HepG2 (cell line): ENCODE data around the gene SIK3. TPM values are rescaled to one million over a fixed set of nuclear protein-coding genes. Genes with fewer than 3 reads are reported as not detected.

Experiments used
- ATAC-seq: fragments of 200-7000 bp; cut with Tn5 transposase; 3 replicates; pipeline ENCODE4 v1.9.1; 2020; ENCODE audit warnings: mild to moderate bottlenecking, moderate library complexity
- BruUV-seq: library from RNA; stranded (reverse); fragments of 400-500 nt; replicated peaks from 2 replicates; lab custom pipeline; 2021; lab: Mats Ljungman, UMichigan
- CTCF ChIA-PET: fragments of 300-600 bp; formaldehyde crosslinking; extraction: SDS; loops from one replicate; lab custom pipeline; 2021; ENCODE audit warnings: low total read pairs, inconsistent platforms, low intra/inter-chr PET ratio; lab: Yijun Ruan, JAX
- POLR2A ChIA-PET: fragments of 350-600 bp; sonication (Branson Sonifier 250); formaldehyde crosslinking; loops from one replicate; lab custom pipeline; 2020; ENCODE audit warnings: antibody characterized with exemption, inconsistent platforms; lab: Yijun Ruan, JAX
- DNase-seq: peaks from one replicate; pipeline ENCODE4 v3.0.0-alpha.2; 2015; ENCODE audit warnings: low spot score
- FAIRE-seq: peaks from 3 replicates; lab custom pipeline; 2011; peaks lifted over from hg19 to GRCh38; lab: Jason Lieb, UNC
- H2AFZ ChIP-seq: one replicate; pipeline ENCODE4 v1.6.1; 2011; ENCODE audit warnings: low read length, inconsistent platforms
- H3K27ac ChIP-seq: fragments of 300-600 bp; 3 replicates; pipeline ENCODE4 v1.8.0; 2011; ENCODE audit warnings: mixed run types, mild to moderate bottlenecking, mixed read lengths, low read length, inconsistent platforms; ENCODE audit not compliant: insufficient read depth; ENCODE audit errors: extremely low read length
- H3K27me3 ChIP-seq, 2 experiments: fragments of 200-600 bp in 1 of 2; 2 replicates in 1 of 2; 3 replicates in 1 of 2; pipeline versions ENCODE4 v1.6.0 to v1.8.0; 2011; ENCODE audit warnings: low read length in 2 of 2, mild to moderate bottlenecking in 2 of 2, moderate library complexity in 2 of 2, inconsistent platforms in 1 of 2; ENCODE audit not compliant: insufficient read depth in 2 of 2, control insufficient read depth in 1 of 2
- H3K36me3 ChIP-seq, 2 experiments: fragments of 200-600 bp in 1 of 2; replicated peaks in 1 of 2; 2 replicates in 1 of 2; 3 replicates in 1 of 2; pipeline versions ENCODE4 v1.5.1 to v1.8.0; 2011; ENCODE audit warnings: low read length in 2 of 2, inconsistent platforms in 1 of 2; ENCODE audit not compliant: insufficient read depth in 2 of 2, control insufficient read depth in 1 of 2
- H3K4me1 ChIP-seq: 2 replicates; pipeline ENCODE4 v1.5.1; 2012; ENCODE audit warnings: low read length, inconsistent platforms; ENCODE audit not compliant: insufficient read depth
- H3K4me2 ChIP-seq: 2 replicates; pipeline ENCODE4 v1.6.0; 2011; ENCODE audit warnings: low read depth, low read length, inconsistent platforms
- H3K4me3 ChIP-seq, 3 experiments: fragments of 200-600 bp in 1 of 3; sonication (generic), shearing (Covaris generic) in 1 of 3; replicated peaks in 1 of 3; 2 replicates each; pipeline ENCODE4 v1.5.1; 2011 to 2016; ENCODE audit warnings: low read length in 3 of 3, inconsistent platforms in 2 of 3, low read depth in 2 of 3, mild to moderate bottlenecking in 2 of 3, control low read depth in 1 of 3, mixed read lengths in 1 of 3; ENCODE audit not compliant: insufficient read depth in 1 of 3
- H3K79me2 ChIP-seq: one replicate; pipeline ENCODE4 v1.6.1; 2011; ENCODE audit warnings: low read length, inconsistent platforms; ENCODE audit not compliant: insufficient read depth
- H3K9ac ChIP-seq: 2 replicates; pipeline ENCODE4 v1.6.0; 2011; ENCODE audit warnings: mild to moderate bottlenecking, low read depth, low read length, inconsistent platforms; ENCODE audit not compliant: insufficient read depth
- H3K9me3 ChIP-seq: 2 replicates; pipeline ENCODE4 v1.5.1; 2012; ENCODE audit warnings: mild to moderate bottlenecking, low read length
- H4K20me1 ChIP-seq: 2 replicates; pipeline ENCODE4 v1.6.0; 2011; ENCODE audit warnings: inconsistent platforms, mild to moderate bottlenecking, low read length, moderate library complexity; ENCODE audit not compliant: insufficient read depth
- CAMTA2 ChIP-seq: sonication (generic); formaldehyde crosslinking; IDR thresholded peaks from 2 replicates; pipeline ENCODE4 v1.4.0; 2020; ENCODE audit warnings: mild to moderate bottlenecking, missing genetic modification reagents, borderline replicate concordance
- CREM ChIP-seq, 2 experiments: sonication (generic) in 1 of 2; formaldehyde crosslinking in 1 of 2; IDR thresholded peaks; 2 replicates each; pipeline versions ENCODE4 v1.4.0 to v1.6.1; 2016 to 2020; ENCODE audit warnings: antibody characterized with exemption in 1 of 2, mild to moderate bottlenecking in 1 of 2, missing genetic modification reagents in 1 of 2
- IKZF1 ChIP-seq: fragments of 450-650 bp; IDR thresholded peaks from 2 replicates; pipeline ENCODE4 v1.7.1; 2016
- KLF11 ChIP-seq: IDR thresholded peaks from 2 replicates; pipeline ENCODE4 v1.6.1; 2016; ENCODE audit warnings: missing compliant biosample characterization
- NR2F2 ChIP-seq: IDR thresholded peaks from 2 replicates; pipeline ENCODE4 v1.6.1; 2012; ENCODE audit warnings: low read depth, inconsistent platforms, borderline replicate concordance
- PCBP2 ChIP-seq: fragments of 200-400 bp; formaldehyde crosslinking; optimal IDR thresholded peaks from 2 replicates; pipeline ENCODE3; 2018; ENCODE audit warnings: low read length, low read depth; ENCODE audit not compliant: poor library complexity, severe bottlenecking
- RBM22 ChIP-seq: fragments of 200-400 bp; formaldehyde crosslinking; optimal IDR thresholded peaks from 2 replicates; pipeline ENCODE3; 2017; ENCODE audit warnings: mild to moderate bottlenecking, low read length, moderate library complexity
- TRAFD1 ChIP-seq: sonication (generic); formaldehyde crosslinking; IDR thresholded peaks from 2 replicates; pipeline ENCODE4 v1.5.1; 2020; ENCODE audit warnings: missing genetic modification reagents, mild to moderate bottlenecking, borderline replicate concordance
- ZBTB49 ChIP-seq: sonication (generic); formaldehyde crosslinking; IDR thresholded peaks from 2 replicates; pipeline ENCODE4 v1.4.0; 2020; ENCODE audit warnings: missing genetic modification reagents, borderline replicate concordance
- ZFY ChIP-seq: sonication (generic); formaldehyde crosslinking; IDR thresholded peaks from 2 replicates; pipeline ENCODE4 v1.4.0; 2020; ENCODE audit warnings: missing genetic modification reagents
- ZNF12 ChIP-seq: sonication (generic); formaldehyde crosslinking; IDR thresholded peaks from 2 replicates; pipeline ENCODE4 v1.5.0; 2020; ENCODE audit warnings: missing genetic modification reagents
- ZNF207 ChIP-seq: fragments of 450-650 bp; IDR thresholded peaks from 2 replicates; pipeline ENCODE4 v1.6.1; 2016; ENCODE audit warnings: antibody characterized with exemption, borderline replicate concordance
- ZNF260 ChIP-seq: sonication (generic); formaldehyde crosslinking; IDR thresholded peaks from 2 replicates; pipeline ENCODE4 v1.4.0; 2020; ENCODE audit warnings: missing genetic modification reagents, low read depth, mild to moderate bottlenecking, borderline replicate concordance
- ZNF639 ChIP-seq: conservative IDR thresholded peaks from 2 replicates; pipeline ENCODE4 v1.6.1; 2018; ENCODE audit warnings: missing genetic modification reagents
- ZNF737 ChIP-seq: sonication (generic); formaldehyde crosslinking; IDR thresholded peaks from 2 replicates; pipeline ENCODE4 v1.5.0; 2020; ENCODE audit warnings: missing genetic modification reagents, mild to moderate bottlenecking, borderline replicate concordance
- ZNF772 ChIP-seq: sonication (generic); formaldehyde crosslinking; IDR thresholded peaks from 2 replicates; pipeline ENCODE4 v1.5.0; 2020; ENCODE audit warnings: mild to moderate bottlenecking, missing genetic modification reagents
- WGBS: methylation state at CpG from one replicate; pipeline ENCODE4 v1.1.6; 2017; ENCODE audit warnings: low lambda C conversion rate; 5-methylcytosine and 5-hydroxymethylcytosine counted together
- in situ Hi-C: cut with HindIII; loops from 2 replicates; pipeline ENCODE4 v1.10.0; 2017; ENCODE audit warnings: low pct_unique_long_range_greater_than_20kb; ENCODE audit not compliant: extremely low pct_ligation_motif_present
- intact Hi-C: fragments of 100-400 bp; cut with micrococcal nuclease; formaldehyde crosslinking; loops from one replicate; pipeline ENCODE4 v1.10.0; 2022; ENCODE audit not compliant: unreplicated experiment
- polyA plus RNA-seq, 8 experiments: library from polyadenylated mRNA; depleted of rRNA in 3 of 8; stranded (reverse) in 7 of 8; unstranded in 1 of 8; fragments of >200 nt; fragmentation: Illumina TruSeq in 4 of 8; extraction: Trizol in 4 of 8; gene quantifications; 2 replicates each; pipeline versions ENCODE4 v1.2.1 to v1.2.3, GENCODE V29; 2011 to 2016; ENCODE audit warnings: low read depth in 4 of 8, missing spikeins in 1 of 8, mixed read lengths in 1 of 8; ENCODE audit not compliant: insufficient read depth in 1 of 8
- total RNA-seq, 5 experiments: library from RNA; depleted of rRNA; stranded (reverse); fragments of >200 nt; fragmentation: Illumina TruSeq; extraction: Trizol; gene quantifications; 2 replicates each; pipeline ENCODE4 v1.2.3, GENCODE V29; 2016; ENCODE audit warnings: low read depth in 1 of 5

SIK3 gene
- total and polyA plus RNA-seq, 2 of the 13 experiments (the other 11 are each of a cell fraction or from before 2014, with no cell fraction given) = 5.7 to 9.8 TPM

- no peak for DNase-seq
- no peak for FAIRE-seq
- Histone ChIP-seq H2AFZ (no peak overlapping the region), H3K27ac (no peak overlapping the region), H3K36me3 (no peaks in the 10 kb centered on the region), H3K79me2 (peaks cover 27% of the 10 kb centered on the region), H3K4me2 (no peak overlapping the region), H3K4me3 (no peak overlapping the region), H3K9me3 (no peaks in the 10 kb centered on the region), H4K20me1 (no peaks in the 10 kb centered on the region; the same call in 1 of the 2 replicates), H3K4me1 (peaks cover 13% of the 10 kb centered on the region; the same call in 1 of the 2 replicates), H3K9ac (no peak overlapping the region), H3K27me3 (no peaks in the 10 kb centered on the region)
- in situ Hi-C loops = no loop called here
- WGBS = 95% methylated on average over 1 of the region's 1 CpG
- BruUV-seq = no TSS peak
- TF ChIP-seq CREM (IDR thresholded peaks at IDR 0.05) = no peak
- TF ChIP-seq CREM (CRISPR knock-in tag; IDR thresholded peaks at IDR 0.05) = no peak
- no peak for TF ChIP-seq ZNF737 (CRISPR knock-in tag)
- TF ChIP-seq ZFY (CRISPR knock-in tag) = no peak
- TF ChIP-seq ZNF12 (CRISPR knock-in tag) = no peak
- TF ChIP-seq TRAFD1 (CRISPR knock-in tag) = no peak
- no peak for TF ChIP-seq IKZF1
- TF ChIP-seq ZBTB49 (CRISPR knock-in tag) = no peak
- no peak for TF ChIP-seq NR2F2
- TF ChIP-seq KLF11 (CRISPR knock-in tag) = no peak
- no peak for TF ChIP-seq ZNF772
- TF ChIP-seq ZNF207 = no peak
- no peak for TF ChIP-seq ZNF260
- no peak for TF ChIP-seq ZNF639 (CRISPR knock-in tag)
- no peak for TF ChIP-seq PCBP2
- no peak for TF ChIP-seq RBM22
- TF ChIP-seq CAMTA2 (CRISPR knock-in tag) = no peak
- intact Hi-C loops = no loop called here
- CTCF ChIA-PET = no interaction called here
- no peak for ATAC-seq
- POLR2A ChIA-PET = no interaction called here
Measured at GRCh38 chr11:117039900-117040299, 58.3 kb downstream of the SIK3 start.
